ENCODE measurements around the gene ABHD14A.

DNA sequence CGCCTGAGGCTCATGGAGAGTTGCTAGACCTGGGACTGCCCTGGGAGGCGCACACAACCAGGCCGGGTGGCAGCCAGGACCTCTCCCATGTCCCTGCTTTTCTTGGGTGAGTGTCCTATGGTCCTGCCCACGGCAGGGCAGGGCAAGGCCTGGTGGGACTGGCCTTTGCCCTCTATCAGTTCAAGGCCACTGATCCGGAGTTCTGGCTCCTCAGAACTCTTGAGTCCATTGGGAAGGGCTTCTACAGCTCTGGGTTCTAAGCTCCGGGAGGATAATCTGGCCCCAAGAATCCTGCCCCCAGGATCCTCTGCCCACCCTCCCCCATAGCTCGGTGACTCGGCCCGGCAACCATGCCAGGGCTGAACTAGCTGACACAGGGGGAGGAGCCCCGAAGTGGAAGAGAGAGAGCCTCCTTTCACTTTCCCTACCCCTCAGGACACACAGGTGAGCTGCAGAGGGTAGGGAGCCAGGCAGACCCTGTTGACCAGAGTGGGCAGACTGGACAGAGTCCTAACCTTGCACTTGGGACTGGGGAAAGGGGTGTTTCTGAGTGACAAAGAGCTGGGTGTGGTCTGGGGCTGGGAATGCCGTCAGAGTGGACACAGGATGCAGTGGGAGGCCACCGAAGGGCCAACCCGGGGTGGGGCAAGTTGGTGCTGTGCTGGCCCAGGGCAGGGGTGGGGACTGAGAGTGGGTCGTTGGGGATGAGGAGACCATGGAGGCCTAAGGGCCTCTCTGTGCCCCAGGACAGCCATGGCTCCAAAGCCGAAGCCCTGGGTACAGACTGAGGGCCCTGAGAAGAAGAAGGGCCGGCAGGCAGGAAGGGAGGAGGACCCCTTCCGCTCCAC is 32.0 kb upstream of the ABHD14A start:
- TF ChIP-seq POLR2A (IDR thresholded peaks at IDR 0.05), result peak; percentile 44
- TF ChIP-seq, protein P1, sequence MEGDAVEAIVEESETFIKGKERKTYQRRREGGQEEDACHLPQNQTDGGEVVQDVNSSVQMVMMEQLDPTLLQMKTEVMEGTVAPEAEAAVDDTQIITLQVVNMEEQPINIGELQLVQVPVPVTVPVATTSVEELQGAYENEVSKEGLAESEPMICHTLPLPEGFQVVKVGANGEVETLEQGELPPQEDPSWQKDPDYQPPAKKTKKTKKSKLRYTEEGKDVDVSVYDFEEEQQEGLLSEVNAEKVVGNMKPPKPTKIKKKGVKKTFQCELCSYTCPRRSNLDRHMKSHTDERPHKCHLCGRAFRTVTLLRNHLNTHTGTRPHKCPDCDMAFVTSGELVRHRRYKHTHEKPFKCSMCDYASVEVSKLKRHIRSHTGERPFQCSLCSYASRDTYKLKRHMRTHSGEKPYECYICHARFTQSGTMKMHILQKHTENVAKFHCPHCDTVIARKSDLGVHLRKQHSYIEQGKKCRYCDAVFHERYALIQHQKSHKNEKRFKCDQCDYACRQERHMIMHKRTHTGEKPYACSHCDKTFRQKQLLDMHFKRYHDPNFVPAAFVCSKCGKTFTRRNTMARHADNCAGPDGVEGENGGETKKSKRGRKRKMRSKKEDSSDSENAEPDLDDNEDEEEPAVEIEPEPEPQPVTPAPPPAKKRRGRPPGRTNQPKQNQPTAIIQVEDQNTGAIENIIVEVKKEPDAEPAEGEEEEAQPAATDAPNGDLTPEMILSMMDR (IDR thresholded peaks at IDR 0.05), result no peak
